ENCODE data around the gene KLHL14. TPM values are rescaled to one million over a fixed set of nuclear protein-coding genes. Genes with fewer than 3 reads are reported as not detected.

The KLHL14 gene
- total RNA-seq, 2 experiments from 2014 or later: 0.57 to 2.8 TPM

DNA sequence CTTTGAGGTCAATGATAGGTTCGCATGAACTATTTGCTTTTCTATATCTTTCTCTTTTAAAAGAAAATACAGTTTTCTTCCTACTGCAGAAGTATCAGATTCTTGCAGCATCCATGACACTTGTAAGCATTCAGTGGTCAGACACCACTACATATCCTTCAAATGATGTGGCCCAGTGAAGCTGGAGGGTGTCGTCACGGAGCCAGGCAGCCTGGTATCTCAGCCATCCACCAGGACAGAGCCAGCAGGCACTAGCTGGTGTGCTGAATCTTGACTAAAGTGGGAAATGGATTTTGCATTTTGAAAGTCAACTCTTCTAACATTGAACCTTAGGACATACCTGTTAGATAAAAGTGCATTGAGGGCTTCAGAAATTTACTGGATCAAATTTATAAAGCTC is 5.4 kb downstream of the KLHL14 start:
- no peaks in the 10 kb centered on the region for H3K9me2 ChIP-seq (ENCODE audit: insufficient read depth, low read length)
- ChIA-PET POLR2A (no interaction called here), CTCF (ENCODE audit: unreplicated experiment) (no interaction called here)
- H3K4me3 ChIP-seq (ENCODE audit: low read depth, low read length, poor library complexity, severe bottlenecking): no peak overlapping the region
- H4K20me1 ChIP-seq (ENCODE audit: insufficient read depth, low read length): no peaks in the 10 kb centered on the region
- no peak overlapping the region for H3K27ac ChIP-seq (ENCODE audit: low read depth, low read length, poor library complexity, severe bottlenecking)
- no TSS peak for BruUV-seq (replicated peaks)
- H2AFZ ChIP-seq (ENCODE audit: low read length): no peak overlapping the region
- H3K9me3 ChIP-seq (ENCODE audit: low read length): no peaks in the 10 kb centered on the region
- no peaks in the 10 kb centered on the region for H3K36me3 ChIP-seq (ENCODE audit: insufficient read depth, low read length)
- no peak for DNase-seq (ENCODE audit: low spot score)
- TF ChIP-seq EZH2phosphoT487 (IDR thresholded peaks at IDR 0.05; ENCODE audit: borderline replicate concordance, low read depth, low read length): no peak
- TF ChIP-seq, protein P1, sequence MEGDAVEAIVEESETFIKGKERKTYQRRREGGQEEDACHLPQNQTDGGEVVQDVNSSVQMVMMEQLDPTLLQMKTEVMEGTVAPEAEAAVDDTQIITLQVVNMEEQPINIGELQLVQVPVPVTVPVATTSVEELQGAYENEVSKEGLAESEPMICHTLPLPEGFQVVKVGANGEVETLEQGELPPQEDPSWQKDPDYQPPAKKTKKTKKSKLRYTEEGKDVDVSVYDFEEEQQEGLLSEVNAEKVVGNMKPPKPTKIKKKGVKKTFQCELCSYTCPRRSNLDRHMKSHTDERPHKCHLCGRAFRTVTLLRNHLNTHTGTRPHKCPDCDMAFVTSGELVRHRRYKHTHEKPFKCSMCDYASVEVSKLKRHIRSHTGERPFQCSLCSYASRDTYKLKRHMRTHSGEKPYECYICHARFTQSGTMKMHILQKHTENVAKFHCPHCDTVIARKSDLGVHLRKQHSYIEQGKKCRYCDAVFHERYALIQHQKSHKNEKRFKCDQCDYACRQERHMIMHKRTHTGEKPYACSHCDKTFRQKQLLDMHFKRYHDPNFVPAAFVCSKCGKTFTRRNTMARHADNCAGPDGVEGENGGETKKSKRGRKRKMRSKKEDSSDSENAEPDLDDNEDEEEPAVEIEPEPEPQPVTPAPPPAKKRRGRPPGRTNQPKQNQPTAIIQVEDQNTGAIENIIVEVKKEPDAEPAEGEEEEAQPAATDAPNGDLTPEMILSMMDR (conservative IDR thresholded peaks at IDR 0.05; ENCODE audit: low read length): no peak
- peaks cover 25% of the 10 kb centered on the region for H3K4me1 ChIP-seq (ENCODE audit: insufficient read depth, low read length, poor library complexity, severe bottlenecking)
- intact Hi-C loops (cut with micrococcal nuclease; ENCODE audit: unreplicated experiment): no loop called here
- no peaks in the 10 kb centered on the region for H3K79me2 ChIP-seq (ENCODE audit: insufficient read depth, low read depth, low read length)
- peak overlapping the region; percentile 88; the same call in 1 of the 2 replicates for H3K4me2 ChIP-seq (ENCODE audit: low read length)

- H4K20me1 ChIP-seq (ENCODE audit: insufficient read depth, low read length): 0 out of 2 replicates have a peak, but pooled peaks cover 7% of the 10 kb centered on the region
- H3K27ac ChIP-seq (ENCODE audit: low read depth, low read length, poor library complexity, severe bottlenecking): no peak overlapping the region
- no peaks in the 10 kb centered on the region for H3K9me3 ChIP-seq (ENCODE audit: low read length)
- H3K4me2 ChIP-seq (ENCODE audit: low read length): no peak overlapping the region; the same call in 1 of the 2 replicates
- TF ChIP-seq EZH2phosphoT487 (IDR thresholded peaks at IDR 0.05; ENCODE audit: borderline replicate concordance, low read depth, low read length): no peak
- TF ChIP-seq, protein P1 (conservative IDR thresholded peaks at IDR 0.05; ENCODE audit: low read length): no peak
- H2AFZ ChIP-seq (ENCODE audit: low read length): no peak overlapping the region
- POLR2A ChIA-PET: no interaction called here
- no peak overlapping the region for H3K4me3 ChIP-seq (ENCODE audit: low read depth, low read length, poor library complexity, severe bottlenecking)
- H3K36me3 ChIP-seq (ENCODE audit: insufficient read depth, low read length): no peaks in the 10 kb centered on the region
- intact Hi-C loops (cut with micrococcal nuclease; ENCODE audit: unreplicated experiment): no loop called here
- CTCF ChIA-PET (ENCODE audit: unreplicated experiment): no interaction called here
- H3K79me2 ChIP-seq (ENCODE audit: insufficient read depth, low read depth, low read length): no peaks in the 10 kb centered on the region
- no peaks in the 10 kb centered on the region for H3K9me2 ChIP-seq (ENCODE audit: insufficient read depth, low read length)
- peaks cover 33% of the 10 kb centered on the region for H3K4me1 ChIP-seq (ENCODE audit: insufficient read depth, low read length, poor library complexity, severe bottlenecking)
- no TSS peak for BruUV-seq (replicated peaks)
- no peak for DNase-seq (ENCODE audit: low spot score)
These were observed 8.1 kb downstream of the KLHL14 start for GRCh38 chr18:32764611-32765244.

DNA sequence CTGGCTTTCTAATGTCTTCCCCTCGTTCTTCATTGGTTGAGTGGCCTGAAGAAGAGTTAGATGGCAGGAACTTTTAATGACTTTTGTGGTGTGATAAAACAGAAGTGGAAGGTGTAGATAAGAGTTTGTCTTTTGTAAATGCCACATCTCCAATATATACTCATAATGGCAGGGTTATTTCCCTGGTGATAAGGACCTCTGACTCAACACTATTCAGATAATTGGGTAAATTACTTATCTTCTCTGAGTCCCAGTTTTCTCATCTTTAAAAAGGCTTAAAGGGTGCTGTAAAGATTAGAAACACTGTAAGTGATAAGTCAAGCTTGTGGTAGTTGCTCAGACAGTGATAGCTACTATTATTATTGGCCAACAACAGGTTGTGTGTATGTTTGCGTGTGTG is 9.5 kb downstream of the KLHL14 start:
- BruUV-seq (replicated peaks): no TSS peak
- intact Hi-C loops (cut with micrococcal nuclease; ENCODE audit: unreplicated experiment): no loop called here
- Histone ChIP-seq H3K4me1 (ENCODE audit: insufficient read depth, low read length, poor library complexity, severe bottlenecking) (peaks cover 41% of the 10 kb centered on the region), H3K9me3 (ENCODE audit: low read length) (no peaks in the 10 kb centered on the region), H3K79me2 (ENCODE audit: insufficient read depth, low read depth, low read length) (no peaks in the 10 kb centered on the region), H3K4me3 (ENCODE audit: low read depth, low read length, poor library complexity, severe bottlenecking) (no peak overlapping the region), H3K36me3 (ENCODE audit: insufficient read depth, low read length) (no peaks in the 10 kb centered on the region), H3K4me2 (ENCODE audit: low read length) (no peak overlapping the region), H3K27ac (ENCODE audit: low read depth, low read length, poor library complexity, severe bottlenecking) (no peak overlapping the region), H3K9me2 (ENCODE audit: insufficient read depth, low read length) (no peaks in the 10 kb centered on the region), H4K20me1 (ENCODE audit: insufficient read depth, low read length) (0 out of 2 replicates have a peak, but pooled peaks cover 7% of the 10 kb centered on the region), H2AFZ (ENCODE audit: low read length) (no peak overlapping the region)
- ChIA-PET POLR2A (interaction anchor here (0.8 to 0.9 kb wide), 2 partner anchors 40 to 136 kb away, joined by 3 read pairs; no protein-coding TSS in a partner anchor), CTCF (ENCODE audit: unreplicated experiment) (no interaction called here)
- no peak for TF ChIP-seq EZH2phosphoT487 (IDR thresholded peaks at IDR 0.05; ENCODE audit: borderline replicate concordance, low read depth, low read length)
- TF ChIP-seq, protein P1 (conservative IDR thresholded peaks at IDR 0.05; ENCODE audit: low read length): no peak
- no peak for DNase-seq (ENCODE audit: low spot score)

Data from OCI-LY7 (cell line).